Activated T-cell treated with anti-CD3 and anti-CD28 coated beads, Interleukin-2, amount 50 U/mL, for 24 hours (primary cell): ENCODE data around the gene COMT.

Source experiments
- DNase-seq: peaks from one replicate; pipeline ENCODE4 v3.0.0-alpha.2; 2020
- H3K27ac Mint-ChIP-seq: 2 replicates; pipeline ENCODE4 v1.8.0; 2020; ENCODE audit warnings: mild to moderate bottlenecking, mixed read lengths
- H3K27me3 Mint-ChIP-seq: 2 replicates; pipeline ENCODE4 v1.8.0; 2020; ENCODE audit warnings: mixed read lengths
- H3K36me3 Mint-ChIP-seq: 2 replicates; pipeline ENCODE4 v1.8.0; 2020; ENCODE audit warnings: low read depth, mixed read lengths
- H3K4me1 Mint-ChIP-seq: 2 replicates; pipeline ENCODE4 v1.8.0; 2020; ENCODE audit warnings: low read depth, mixed read lengths
- H3K4me3 Mint-ChIP-seq: 2 replicates; pipeline ENCODE4 v1.8.0; 2020; ENCODE audit warnings: mild to moderate bottlenecking, moderate library complexity, mixed read lengths
- H3K9me3 Mint-ChIP-seq: 2 replicates; pipeline ENCODE4 v1.8.0; 2020; ENCODE audit warnings: mixed read lengths

The COMT gene

DNA sequence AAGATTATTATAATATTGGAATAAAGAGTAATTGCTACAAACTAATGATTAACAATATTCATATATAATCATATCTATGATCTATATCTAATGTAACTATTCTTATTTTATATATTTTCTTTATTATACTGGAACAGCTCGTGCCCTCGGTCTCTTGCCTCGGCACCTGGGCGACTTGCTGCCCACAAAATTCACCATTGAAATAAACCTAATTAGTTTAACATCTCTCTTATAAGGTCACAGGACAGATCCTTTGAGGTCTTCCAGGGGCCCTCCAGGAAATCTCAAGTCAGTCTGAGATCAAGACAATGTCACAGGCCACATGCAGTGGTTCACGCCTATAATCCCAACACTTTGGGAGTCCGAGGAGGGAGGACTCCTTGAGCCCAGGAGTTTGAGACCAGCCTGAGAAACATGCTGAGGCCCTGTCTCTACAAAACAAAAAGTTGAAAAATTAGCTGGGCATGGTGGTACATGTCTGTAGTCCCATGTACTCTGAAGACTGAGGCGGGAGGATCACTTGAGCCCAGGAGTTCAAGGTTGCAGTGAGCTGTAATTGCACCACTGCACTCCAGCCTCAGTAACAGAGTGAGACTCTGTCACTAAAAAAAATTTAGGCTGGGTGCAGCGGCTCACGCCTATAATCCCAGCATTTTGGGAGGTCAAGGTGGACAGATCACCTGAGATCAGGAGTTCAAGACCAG lies 6.6 kb downstream of the COMT start:
- Mint-ChIP-seq H3K9me3 (no peaks in the 10 kb centered on the region), H3K4me3 (no peak overlapping the region), H3K27ac (no peak overlapping the region), H3K27me3 (no peaks in the 10 kb centered on the region), H3K36me3 (peaks cover 48% of the 10 kb centered on the region), H3K4me1 (peaks cover 36% of the 10 kb centered on the region)
- no peak for DNase-seq

DNA sequence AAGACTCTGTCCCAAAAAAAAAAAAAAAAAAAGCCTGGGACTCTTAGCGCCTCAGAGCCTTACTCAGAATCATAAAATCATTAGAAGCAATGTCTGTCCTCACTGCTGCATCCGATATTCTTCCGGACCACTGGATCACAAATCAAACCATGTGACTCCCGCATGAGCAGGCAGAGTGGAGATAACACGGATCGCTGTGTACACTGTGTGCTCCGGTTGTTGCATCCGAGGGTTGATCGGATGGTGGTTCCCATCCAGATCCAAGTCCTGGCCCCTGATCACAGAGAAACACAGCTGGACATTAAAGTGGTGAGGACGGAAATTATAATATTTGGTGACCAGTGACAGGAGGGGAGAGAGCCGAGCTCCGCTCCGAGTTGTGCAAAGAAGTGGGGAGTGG lies 9.8 kb downstream of the COMT start:
- H3K9me3 Mint-ChIP-seq: no peaks in the 10 kb centered on the region
- no peak for DNase-seq
- H3K36me3 Mint-ChIP-seq: peaks cover 37% of the 10 kb centered on the region
- H3K4me1 Mint-ChIP-seq: peaks cover 28% of the 10 kb centered on the region
- H3K4me3 Mint-ChIP-seq: no peak overlapping the region
- H3K27ac Mint-ChIP-seq: peak overlapping the region; percentile 31
- H3K27me3 Mint-ChIP-seq: no peaks in the 10 kb centered on the region

DNA sequence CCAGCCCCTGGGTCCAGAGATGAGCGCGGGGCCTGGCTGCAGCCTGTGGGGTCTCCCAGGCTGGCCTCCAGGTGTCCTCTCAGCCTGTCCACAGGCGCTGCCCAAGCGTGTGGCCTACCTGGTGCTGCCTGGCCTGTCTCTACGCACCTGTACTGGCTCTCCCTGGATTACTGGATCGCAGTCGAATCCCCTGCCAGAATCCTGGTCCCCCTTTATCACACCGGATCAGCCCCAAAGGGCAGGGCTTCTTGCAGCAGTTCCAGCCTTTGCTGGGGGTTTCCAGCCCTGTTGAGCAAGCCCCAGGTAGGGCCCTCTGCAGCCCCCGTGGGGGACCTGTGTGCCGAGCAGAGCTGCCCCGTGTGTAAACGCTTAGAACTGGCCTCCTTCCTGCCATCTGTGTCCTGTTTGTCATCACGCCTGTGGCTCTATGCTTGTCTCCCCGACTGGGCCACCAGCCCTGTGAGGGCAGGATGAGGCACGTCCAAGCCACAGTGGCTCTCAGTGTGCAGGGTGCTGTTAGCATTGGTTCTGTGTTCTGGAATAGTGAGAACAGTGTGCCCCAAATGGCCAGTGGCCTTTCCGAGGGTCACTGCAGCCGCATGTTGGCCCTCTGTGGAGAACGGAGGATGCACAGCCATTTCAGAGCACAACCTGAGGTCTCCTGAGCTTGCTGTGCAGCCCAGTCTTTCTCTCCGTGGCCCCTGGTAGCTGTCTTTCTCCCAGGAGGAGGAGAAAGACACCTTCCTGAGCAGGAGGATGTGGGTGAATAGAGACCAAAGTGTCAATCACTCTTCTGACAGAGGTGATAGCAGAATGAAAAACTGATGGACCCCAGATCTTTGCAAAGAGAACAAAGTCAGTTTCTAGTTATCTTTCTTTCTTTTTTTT lies 13.9 kb downstream of the COMT start:
- Mint-ChIP-seq H3K27me3 (no peaks in the 10 kb centered on the region), H3K4me3 (no peak overlapping the region), H3K4me1 (peaks cover 10% of the 10 kb centered on the region), H3K27ac (peak overlapping the region; percentile 76), H3K9me3 (no peaks in the 10 kb centered on the region), H3K36me3 (peaks cover 16% of the 10 kb centered on the region)
- no peak for DNase-seq

DNA sequence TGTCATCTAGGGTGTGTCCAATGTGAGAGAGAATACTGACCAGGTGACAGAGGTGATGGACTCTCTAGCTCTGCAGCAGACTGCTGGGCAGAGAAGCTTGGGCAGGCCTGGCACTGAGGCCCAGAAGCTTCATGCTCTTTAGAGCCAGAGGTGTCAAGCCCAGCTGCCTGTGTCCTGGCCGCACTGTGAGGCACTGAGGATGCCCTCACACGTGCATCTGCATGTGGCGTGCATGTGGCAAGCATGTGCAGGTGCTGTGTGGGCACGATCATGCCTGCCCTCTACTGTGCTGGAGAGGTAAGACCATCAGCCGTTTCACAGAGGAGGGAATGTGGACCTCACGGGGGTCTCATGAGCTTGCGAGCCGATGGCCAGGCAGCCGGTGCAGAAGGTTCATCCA lies 15.9 kb downstream of the COMT start:
- no peaks in the 10 kb centered on the region for H3K27me3 Mint-ChIP-seq
- peaks cover 8% of the 10 kb centered on the region for H3K36me3 Mint-ChIP-seq
- no peak overlapping the region for H3K27ac Mint-ChIP-seq

DNA sequence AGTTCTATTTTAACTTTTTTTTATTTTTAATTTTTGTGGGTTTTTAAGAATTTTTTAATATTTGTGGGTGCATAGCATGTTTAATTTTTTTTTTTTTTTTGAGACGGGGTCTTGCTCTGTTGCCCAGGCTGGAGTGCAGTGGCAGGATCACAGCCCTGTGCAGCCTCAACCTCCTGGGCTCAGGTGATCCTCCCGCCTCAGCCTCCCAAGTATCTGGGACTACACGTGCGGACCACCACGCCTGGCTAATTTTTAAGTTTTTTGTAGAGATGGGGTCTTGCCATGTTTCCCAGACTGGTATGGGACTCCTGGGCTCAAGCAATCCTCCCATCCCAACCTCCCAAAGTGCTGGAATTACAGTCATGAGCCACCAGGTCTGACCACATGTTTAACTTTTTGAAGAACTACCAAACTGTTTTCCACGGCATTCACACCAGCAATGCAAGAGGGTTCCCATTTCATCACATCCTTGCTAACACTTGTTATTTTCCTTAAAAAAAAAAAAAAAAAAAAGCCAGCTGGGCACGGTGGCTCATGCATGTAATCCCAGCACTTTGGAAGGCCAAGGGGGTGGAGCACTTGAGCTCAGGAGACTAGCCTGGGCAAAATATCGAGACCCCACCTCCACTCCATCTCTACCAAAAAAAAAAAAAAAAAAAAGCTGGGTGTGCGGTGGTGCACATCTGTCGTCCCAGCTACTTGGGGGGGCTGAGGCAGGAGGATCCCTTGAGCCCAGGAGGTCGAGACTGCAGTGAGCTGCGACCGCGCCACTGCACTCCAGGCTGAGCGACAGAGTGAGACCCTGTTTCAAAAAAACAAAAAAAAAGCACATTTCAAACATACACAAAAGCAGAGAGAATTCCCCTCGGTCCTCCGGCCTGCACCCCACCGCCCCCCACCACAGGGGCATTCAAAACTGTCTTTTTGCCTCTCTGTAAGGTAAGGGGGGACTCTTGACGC lies 16.8 kb downstream of the COMT start:
- Mint-ChIP-seq H3K27ac (no peak overlapping the region), H3K36me3 (peaks cover 13% of the 10 kb centered on the region), H3K27me3 (no peaks in the 10 kb centered on the region), H3K4me3 (no peak overlapping the region), H3K4me1 (peaks cover 15% of the 10 kb centered on the region), H3K9me3 (no peaks in the 10 kb centered on the region)
- no peak for DNase-seq

More for the DNA sequence above, 15.9 kb downstream of the COMT start:
- H3K4me3 Mint-ChIP-seq: no peak overlapping the region
- H3K4me1 Mint-ChIP-seq: peaks cover 10% of the 10 kb centered on the region
- no peaks in the 10 kb centered on the region for H3K9me3 Mint-ChIP-seq
- no peak for DNase-seq

DNA sequence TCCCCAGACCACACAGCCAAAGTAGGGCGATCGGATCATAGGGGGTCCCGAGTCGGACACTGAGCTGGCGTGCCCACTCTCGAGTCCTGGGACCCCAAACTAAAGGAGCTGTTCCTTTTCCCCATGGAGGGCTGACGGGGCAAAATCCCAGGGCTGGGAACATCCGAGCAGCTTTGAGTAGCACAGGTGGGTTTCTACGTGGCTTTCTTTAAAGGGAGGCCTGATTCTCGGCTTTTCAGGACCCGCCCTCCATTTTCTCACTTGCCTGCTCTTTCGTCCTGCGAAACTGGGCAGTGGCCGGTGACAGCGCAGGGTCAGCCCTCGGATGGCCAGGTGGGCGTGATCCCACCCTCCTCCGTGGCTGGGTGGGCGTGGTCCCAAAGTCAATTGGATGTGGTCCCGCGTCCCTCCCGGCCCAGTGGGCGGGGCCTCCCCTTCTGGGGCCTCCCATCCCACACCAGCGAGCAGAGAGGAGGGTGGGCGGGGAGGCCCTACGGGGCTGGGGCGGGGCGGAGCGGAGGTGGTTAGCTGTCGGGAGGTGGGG lies 17.5 kb downstream of the COMT start:
- Mint-ChIP-seq H3K4me3 (no peak overlapping the region), H3K9me3 (no peaks in the 10 kb centered on the region), H3K36me3 (peaks cover 20% of the 10 kb centered on the region), H3K27me3 (no peaks in the 10 kb centered on the region), H3K27ac (no peak overlapping the region), H3K4me1 (peaks cover 12% of the 10 kb centered on the region)
- no peak for DNase-seq

DNA sequence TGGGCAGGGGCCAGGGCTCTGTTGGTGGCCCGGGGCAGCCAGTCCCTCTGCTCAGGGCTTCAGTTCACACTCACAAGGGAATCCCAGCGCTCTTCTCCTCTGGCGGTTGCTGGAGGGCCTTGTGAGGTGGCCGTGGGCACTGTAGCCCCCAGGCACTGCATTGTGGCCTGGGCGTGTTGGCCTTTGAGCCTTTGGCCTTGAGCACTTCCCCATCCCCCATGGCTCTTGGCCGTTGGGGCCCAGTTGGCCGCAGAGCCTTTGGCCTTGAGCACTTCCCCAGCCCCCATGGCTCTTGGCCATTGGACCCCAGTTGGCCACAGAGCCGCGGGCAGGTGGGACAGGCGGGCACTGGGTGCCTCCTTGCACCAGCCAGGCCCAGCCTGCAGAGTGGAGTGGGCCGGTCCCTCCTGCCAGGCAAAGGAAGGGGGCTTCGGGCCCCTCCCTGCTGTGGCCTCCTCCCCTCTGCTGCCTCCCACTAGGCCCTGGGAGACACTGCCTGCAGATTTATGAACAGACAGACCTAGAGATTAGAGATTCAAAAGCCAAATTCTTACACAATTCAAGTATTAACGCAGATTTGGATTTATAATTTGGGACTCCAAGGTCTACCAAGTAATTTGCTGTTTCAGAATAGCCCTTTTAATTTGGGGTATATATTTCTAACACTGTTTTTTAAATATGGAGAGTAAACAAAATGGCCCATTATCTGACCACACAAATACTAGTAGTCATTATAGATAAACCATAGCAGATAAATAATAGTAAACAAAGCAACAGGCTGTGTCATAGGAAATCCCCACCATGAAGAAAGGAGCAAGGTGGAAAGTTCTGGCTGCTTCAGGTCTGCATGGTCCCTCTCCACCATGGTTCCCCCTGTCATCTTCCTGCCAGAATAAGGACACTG lies 18.3 kb downstream of the COMT start:
- H3K4me3 Mint-ChIP-seq: no peak overlapping the region
- peaks cover 12% of the 10 kb centered on the region for H3K4me1 Mint-ChIP-seq
- H3K9me3 Mint-ChIP-seq: no peaks in the 10 kb centered on the region
- peaks cover 27% of the 10 kb centered on the region for H3K36me3 Mint-ChIP-seq
- no peak overlapping the region for H3K27ac Mint-ChIP-seq
- DNase-seq: no peak
- H3K27me3 Mint-ChIP-seq: no peaks in the 10 kb centered on the region

DNA sequence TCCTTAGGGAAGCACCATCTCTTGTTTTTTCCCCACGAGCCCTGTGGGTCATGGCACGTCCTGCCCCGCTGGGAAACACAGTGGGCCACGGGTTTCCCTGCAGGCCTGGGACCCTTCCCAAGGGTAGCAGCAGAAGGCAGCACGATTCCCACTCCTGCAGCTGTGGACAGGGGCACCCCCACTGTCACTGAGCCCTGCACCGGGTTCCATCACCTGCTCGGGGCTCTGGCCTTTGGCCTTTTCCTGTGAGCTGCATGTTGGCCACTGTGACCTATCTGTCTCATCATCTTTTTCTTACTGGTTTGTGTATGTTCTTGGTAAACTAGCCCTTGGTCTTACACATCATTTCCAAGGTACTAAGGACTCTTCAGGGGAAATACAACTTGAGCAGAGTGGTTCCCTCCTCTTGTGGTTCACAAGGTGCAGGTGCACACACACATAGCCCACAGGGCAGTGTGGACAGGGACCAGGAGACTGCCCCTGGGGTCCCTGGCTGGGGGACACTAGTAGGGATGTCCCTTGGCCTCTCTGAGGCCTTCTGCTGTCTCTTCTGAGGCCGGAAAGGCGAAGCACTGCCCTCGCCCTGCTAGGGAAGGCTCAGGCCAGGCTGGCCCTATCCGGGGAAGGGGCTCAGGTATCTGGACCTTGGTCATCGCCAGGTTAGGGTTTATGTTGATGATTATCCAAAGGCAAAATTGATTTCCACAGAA lies 19.1 kb downstream of the COMT start:
- Mint-ChIP-seq H3K36me3 (peaks cover 32% of the 10 kb centered on the region), H3K9me3 (no peaks in the 10 kb centered on the region), H3K4me3 (no peak overlapping the region), H3K27ac (no peak overlapping the region), H3K27me3 (no peaks in the 10 kb centered on the region), H3K4me1 (peaks cover 7% of the 10 kb centered on the region)
- DNase-seq: no peak

DNA sequence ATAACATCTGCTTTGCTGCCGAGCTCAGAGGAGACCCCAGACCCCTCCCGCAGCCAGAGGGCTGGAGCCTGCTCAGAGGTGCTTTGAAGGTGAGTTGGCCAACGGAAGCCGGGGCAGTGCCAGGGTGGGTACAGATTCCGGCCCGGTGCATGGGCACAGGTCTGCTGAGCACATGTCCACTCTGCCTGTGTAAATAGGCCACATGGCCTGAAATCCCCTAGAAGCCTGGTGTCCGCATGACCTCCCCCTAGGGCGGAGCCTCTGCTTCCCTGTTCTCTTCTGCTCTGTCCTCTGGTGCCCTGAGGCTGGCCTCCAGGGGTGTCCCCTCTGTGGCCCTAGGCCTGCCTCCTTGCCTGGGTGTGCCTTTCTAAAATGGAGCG lies 19.6 kb downstream of the COMT start:
- H3K9me3 Mint-ChIP-seq: no peaks in the 10 kb centered on the region
- peaks cover 36% of the 10 kb centered on the region for H3K36me3 Mint-ChIP-seq
- H3K4me3 Mint-ChIP-seq: no peak overlapping the region
- H3K27ac Mint-ChIP-seq: no peak overlapping the region
- H3K4me1 Mint-ChIP-seq: peaks cover 5% of the 10 kb centered on the region
- no peaks in the 10 kb centered on the region for H3K27me3 Mint-ChIP-seq
- no peak for DNase-seq

DNA sequence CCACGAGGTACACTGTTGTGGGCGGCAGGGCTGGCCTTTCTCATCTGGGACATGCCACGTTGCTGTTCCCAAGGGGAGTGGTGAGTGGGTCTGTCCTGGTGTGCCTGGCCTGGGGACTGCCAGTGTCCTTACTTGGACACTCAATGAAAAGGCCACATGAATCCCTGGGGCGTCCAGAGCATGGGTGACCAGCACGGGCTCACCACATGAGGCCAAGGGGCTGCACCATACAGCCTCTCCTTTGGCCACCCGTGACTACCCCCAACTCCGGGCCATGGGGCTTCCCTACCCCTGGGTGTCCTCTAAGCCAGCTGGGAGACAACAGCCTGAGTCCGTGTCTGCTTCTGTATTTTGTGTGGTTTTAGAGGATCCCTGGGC lies 20.3 kb downstream of the COMT start:
- no peak for DNase-seq
- H3K9me3 Mint-ChIP-seq: no peaks in the 10 kb centered on the region
- H3K4me3 Mint-ChIP-seq: no peak overlapping the region
- no peaks in the 10 kb centered on the region for H3K27me3 Mint-ChIP-seq
- no peak overlapping the region for H3K27ac Mint-ChIP-seq
- H3K4me1 Mint-ChIP-seq: peaks cover 5% of the 10 kb centered on the region
- H3K36me3 Mint-ChIP-seq: peaks cover 40% of the 10 kb centered on the region

DNA sequence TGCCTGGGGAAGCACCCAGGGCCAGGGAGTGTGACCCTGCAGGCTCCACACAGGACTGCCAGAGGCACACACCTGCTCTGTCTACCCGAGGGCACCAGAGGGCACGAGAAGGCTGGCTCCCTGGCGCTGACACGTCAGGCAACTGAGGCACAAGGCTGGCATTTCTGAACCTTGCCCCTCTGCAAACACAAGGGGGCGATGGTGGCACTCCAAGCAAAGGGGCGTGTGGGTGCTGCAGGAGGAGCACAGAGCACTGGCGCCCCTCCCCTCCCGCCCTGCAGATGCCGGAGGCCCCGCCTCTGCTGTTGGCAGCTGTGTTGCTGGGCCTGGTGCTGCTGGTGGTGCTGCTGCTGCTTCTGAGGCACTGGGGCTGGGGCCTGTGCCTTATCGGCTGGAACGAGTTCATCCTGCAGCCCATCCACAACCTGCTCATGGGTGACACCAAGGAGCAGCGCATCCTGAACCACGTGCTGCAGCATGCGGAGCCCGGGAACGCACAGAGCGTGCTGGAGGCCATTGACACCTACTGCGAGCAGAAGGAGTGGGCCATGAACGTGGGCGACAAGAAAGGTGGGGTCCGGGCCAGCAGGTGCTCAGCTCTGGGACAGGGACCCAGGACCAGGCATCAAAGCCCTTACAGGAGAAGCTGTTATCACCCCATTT lies 20.8 kb downstream of the COMT start:
- DNase-seq: peak; percentile 79
- Mint-ChIP-seq H3K27ac (no peak overlapping the region), H3K9me3 (no peaks in the 10 kb centered on the region), H3K36me3 (peaks cover 46% of the 10 kb centered on the region), H3K4me1 (peaks cover 5% of the 10 kb centered on the region), H3K4me3 (no peak overlapping the region), H3K27me3 (no peaks in the 10 kb centered on the region)

DNA sequence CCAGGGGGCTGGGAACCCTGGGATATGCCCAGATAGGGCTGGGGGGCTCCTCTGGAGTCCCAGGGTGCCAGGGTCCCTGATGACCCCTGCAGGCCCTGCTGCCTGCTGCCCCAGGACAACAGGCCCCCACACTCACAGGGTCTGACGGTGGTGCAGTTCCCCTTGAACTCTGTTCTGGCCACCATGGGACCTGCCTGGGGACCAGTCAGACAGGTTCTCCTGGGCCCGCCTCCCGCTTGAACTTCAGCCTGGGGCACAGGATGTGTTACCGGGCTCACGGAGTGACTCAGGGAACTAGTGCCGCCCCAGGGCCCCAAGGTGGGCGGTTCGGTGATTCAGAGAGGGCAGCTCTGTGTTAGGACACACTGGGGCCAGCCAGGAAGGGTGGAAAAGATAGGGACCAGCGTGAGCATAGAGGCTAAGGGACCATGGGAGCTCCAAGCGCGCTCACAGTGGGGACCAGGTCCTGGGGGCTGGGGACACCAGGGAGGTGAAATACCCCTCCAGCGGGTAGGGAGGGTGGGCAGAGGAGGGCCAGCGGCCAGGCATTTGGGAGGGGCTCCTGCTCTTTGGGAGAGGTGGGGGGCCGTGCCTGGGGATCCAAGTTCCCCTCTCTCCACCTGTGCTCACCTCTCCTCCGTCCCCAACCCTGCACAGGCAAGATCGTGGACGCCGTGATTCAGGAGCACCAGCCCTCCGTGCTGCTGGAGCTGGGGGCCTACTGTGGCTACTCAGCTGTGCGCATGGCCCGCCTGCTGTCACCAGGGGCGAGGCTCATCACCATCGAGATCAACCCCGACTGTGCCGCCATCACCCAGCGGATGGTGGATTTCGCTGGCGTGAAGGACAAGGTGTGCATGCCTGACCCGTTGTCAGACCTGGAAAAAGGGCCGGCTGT lies 21.6 kb downstream of the COMT start:
- H3K27me3 Mint-ChIP-seq: no peaks in the 10 kb centered on the region
- no peaks in the 10 kb centered on the region for H3K9me3 Mint-ChIP-seq
- no peak overlapping the region for H3K4me3 Mint-ChIP-seq
- H3K27ac Mint-ChIP-seq: no peak overlapping the region
- peaks cover 53% of the 10 kb centered on the region for H3K36me3 Mint-ChIP-seq
- DNase-seq: no peak
- H3K4me1 Mint-ChIP-seq: peaks cover 5% of the 10 kb centered on the region
